Breast epithelium (tissue), 4 donors: ENCODE measurements around the gene ACOXL. TPM values are rescaled to one million over a fixed set of nuclear protein-coding genes. Genes with fewer than 3 reads are reported as not detected.
"Not testable (repeated sequence)": the region's sequence is repeated elsewhere in the genome, so short reads cannot be mapped to it uniquely, and the experiment has no call there.

Experiments
- DNase-seq, 2 donors: peaks; one replicate each; pipeline ENCODE4 v3.0.0-alpha.2; 2019; ENCODE audit warnings: low spot score in 2 of 2
- H3K27ac ChIP-seq, 2 donors: fragments of 200-600 bp; sonication (generic) in 1 of 2; one replicate each; pipeline ENCODE4 v1.5.1; 2016 to 2019; ENCODE audit warnings: mild to moderate bottlenecking in 1 of 2
- H3K27me3 ChIP-seq, 2 donors: fragments of 200-600 bp; sonication (generic) in 1 of 2; one replicate each; pipeline versions ENCODE4 v1.5.1 to v1.6.0; 2017 to 2019; ENCODE audit warnings: control low read depth in 1 of 2, mild to moderate bottlenecking in 1 of 2
- H3K36me3 ChIP-seq: fragments of 200-600 bp; one replicate; pipeline ENCODE4 v1.5.1; 2019
- H3K4me1 ChIP-seq, 2 donors: fragments of 200-600 bp; sonication (generic); one replicate each; pipeline ENCODE4 v1.5.1; 2016 to 2019; ENCODE audit warnings: control low read depth in 1 of 2
- H3K4me3 ChIP-seq, 3 donors: fragments of 200-600 bp; sonication (generic); 1 replicate in 2 of 3; 2 replicates in 1 of 3; pipeline ENCODE4 v1.5.1; 2016 to 2019; ENCODE audit warnings: mild to moderate bottlenecking in 3 of 3, moderate library complexity in 2 of 3
- H3K9me3 ChIP-seq, 2 donors: fragments of 200-600 bp; sonication (generic) in 1 of 2; one replicate each; pipeline ENCODE4 v1.5.1; 2016 to 2019; ENCODE audit warnings: control low read depth in 1 of 2
- CTCF ChIP-seq, 3 donors: fragments of 450-650 bp; IDR thresholded peaks; one replicate each; pipeline ENCODE4 v1.5.1; 2016 to 2017; ENCODE audit warnings: antibody characterized with exemption in 3 of 3, mild to moderate bottlenecking in 3 of 3, moderate library complexity in 3 of 3
- POLR2A ChIP-seq: fragments of 450-650 bp; IDR thresholded peaks from one replicate; pipeline ENCODE4 v1.6.1; 2016; ENCODE audit warnings: antibody characterized with exemption, mild to moderate bottlenecking, moderate library complexity
- POLR2AphosphoS5 ChIP-seq, 3 donors: sonication (generic); formaldehyde crosslinking; IDR thresholded peaks; one replicate each; pipeline ENCODE4 v1.6.1; 2017; ENCODE audit warnings: antibody characterized with exemption in 3 of 3
- intact Hi-C: fragments of 100-400 bp; cut with DNase I; formaldehyde crosslinking; loops from one replicate; pipeline ENCODE4 v1.15.1; 2023; ENCODE audit warnings: low total_unique reads
- total RNA-seq, 3 donors: library from RNA; depleted of rRNA; stranded (reverse); fragments of >200 nt; gene quantifications; one replicate each; pipeline ENCODE4 v1.1.0, GENCODE V29; 2016

Gene ACOXL
- total RNA-seq, 3 donors from 2014 or later: not detected

GRCh38 chr2:110960281-110960680, 227.9 kb downstream of the ACOXL start:
- intact Hi-C loops: no loop called here
- Histone ChIP-seq H3K4me1 (no peaks in the 10 kb centered on the region), H3K27me3 (no peaks in the 10 kb centered on the region), H3K27ac (no peak overlapping the region), H3K9me3 (no peaks in the 10 kb centered on the region), H3K36me3 (no peaks in the 10 kb centered on the region), H3K4me3 (no peak overlapping the region)
- no peak for DNase-seq
- TF ChIP-seq POLR2AphosphoS5 (IDR thresholded peaks at IDR 0.05) (no peak), CTCF (IDR thresholded peaks at IDR 0.05) (no peak), POLR2A (no peak)

DNA sequence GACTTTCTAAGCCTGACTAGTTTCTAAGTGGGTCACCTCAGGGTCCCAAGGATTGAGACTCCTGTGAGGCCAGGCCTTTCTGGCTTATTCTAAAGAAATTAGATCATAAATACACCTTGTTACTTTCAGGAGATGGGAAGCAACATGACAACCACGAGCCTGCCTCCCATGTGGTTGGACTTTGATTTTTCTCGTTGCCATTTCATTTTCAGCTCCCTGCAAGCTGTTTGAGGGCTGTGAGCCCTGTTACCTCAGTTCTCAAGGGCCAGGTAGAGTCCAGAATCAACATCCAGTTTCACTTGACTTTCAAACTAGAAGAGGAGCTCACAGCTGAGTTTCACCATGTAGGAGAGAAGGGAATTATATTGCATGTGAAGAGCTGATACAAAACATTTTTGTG, 228.6 kb downstream of the ACOXL start:
- TF ChIP-seq CTCF (IDR thresholded peaks at IDR 0.05) (no peak), POLR2AphosphoS5 (IDR thresholded peaks at IDR 0.05) (no peak), POLR2A (no peak)
- H3K27ac ChIP-seq: no peak overlapping the region
- no peaks in the 10 kb centered on the region for H3K4me1 ChIP-seq

GRCh38 chr2:110961643-110962042, 229.3 kb downstream of the ACOXL start:
- H3K9me3 ChIP-seq, H3K27ac ChIP-seq, intact Hi-C loops, H3K4me3 ChIP-seq, DNase-seq, H3K27me3 ChIP-seq, H3K36me3 ChIP-seq, H3K4me1 ChIP-seq: not testable (repeated sequence)

More for the DNA sequence above, 228.6 kb downstream of the ACOXL start:
- Histone ChIP-seq H3K9me3 (no peaks in the 10 kb centered on the region), H3K27me3 (no peaks in the 10 kb centered on the region), H3K36me3 (no peaks in the 10 kb centered on the region), H3K4me3 (no peak overlapping the region)
- intact Hi-C loops: no loop called here
- DNase-seq: no peak

DNA sequence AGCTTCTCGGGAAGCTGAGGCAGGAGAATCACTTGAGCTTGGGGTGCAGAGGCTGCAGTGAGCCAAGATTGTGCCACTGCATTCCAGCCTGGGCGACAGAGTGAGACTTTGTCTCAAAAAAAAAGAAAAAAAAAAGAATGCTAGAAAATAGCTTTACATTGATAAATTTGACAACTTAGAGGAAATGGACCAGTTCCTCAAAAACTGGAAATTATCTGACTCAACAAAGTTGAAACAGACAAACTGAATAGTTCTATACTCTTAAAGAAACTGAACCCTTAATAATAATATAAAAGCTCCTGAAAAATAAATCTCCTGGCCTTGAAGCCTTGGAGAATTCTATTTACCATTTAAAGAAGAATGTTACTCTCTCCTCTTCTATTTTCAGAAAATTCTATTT, 237.3 kb downstream of the ACOXL start:
- TF ChIP-seq POLR2A (no peak), POLR2AphosphoS5 (IDR thresholded peaks at IDR 0.05) (no peak), CTCF (IDR thresholded peaks at IDR 0.05) (no peak)
- Histone ChIP-seq H3K27me3 (no peaks in the 10 kb centered on the region), H3K36me3 (no peaks in the 10 kb centered on the region), H3K4me1 (no peaks in the 10 kb centered on the region), H3K9me3 (no peaks in the 10 kb centered on the region), H3K4me3 (no peak overlapping the region), H3K27ac (no peak overlapping the region)
- intact Hi-C loops: no loop called here
- DNase-seq: no peak

GRCh38 chr2:110970201-110970600, 237.8 kb downstream of the ACOXL start:
- H3K27ac ChIP-seq: no peak overlapping the region
- TF ChIP-seq POLR2AphosphoS5 (IDR thresholded peaks at IDR 0.05): no peak
- TF ChIP-seq CTCF (IDR thresholded peaks at IDR 0.05): no peak
- no peak for TF ChIP-seq POLR2A
- intact Hi-C loops: no loop called here

DNA sequence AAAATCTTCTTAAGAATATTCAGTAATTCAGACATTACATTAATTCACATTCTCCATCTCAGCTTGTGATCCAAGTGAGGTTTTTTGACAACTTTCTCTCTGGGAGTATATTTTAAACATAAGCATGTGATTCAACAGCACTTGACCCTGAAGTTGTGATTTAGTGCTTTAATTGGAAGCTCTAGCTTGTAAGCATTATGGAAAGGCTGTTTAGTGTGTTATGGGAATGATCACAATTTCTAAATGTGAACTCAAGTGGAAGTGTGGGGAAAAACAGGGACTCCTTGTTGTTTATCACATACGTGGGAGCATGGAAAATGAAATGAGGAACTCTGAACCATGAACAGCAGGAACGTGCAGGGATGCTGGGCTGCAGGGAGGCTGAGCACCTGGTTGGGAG, 239.4 kb downstream of the ACOXL start:
- TF ChIP-seq POLR2AphosphoS5 (IDR thresholded peaks at IDR 0.05): no peak
- TF ChIP-seq POLR2A: no peak
- TF ChIP-seq CTCF (IDR thresholded peaks at IDR 0.05): no peak
- Histone ChIP-seq H3K4me3 (no peak overlapping the region), H3K27me3 (no peaks in the 10 kb centered on the region), H3K4me1 (no peaks in the 10 kb centered on the region), H3K27ac (no peak overlapping the region), H3K9me3 (no peaks in the 10 kb centered on the region), H3K36me3 (no peaks in the 10 kb centered on the region)
- intact Hi-C loops: no loop called here
- no peak for DNase-seq

More at GRCh38 chr2:110970201-110970600, 237.8 kb downstream of the ACOXL start:
- no peaks in the 10 kb centered on the region for H3K9me3 ChIP-seq
- DNase-seq: no peak
- H3K4me3 ChIP-seq: no peak overlapping the region
- no peaks in the 10 kb centered on the region for H3K4me1 ChIP-seq
- no peaks in the 10 kb centered on the region for H3K36me3 ChIP-seq
- no peaks in the 10 kb centered on the region for H3K27me3 ChIP-seq
